ENCODE results near the gene TPX2. TPM values are rescaled to one million over a fixed set of nuclear protein-coding genes. Genes with fewer than 3 reads are reported as not detected.
A peak's percentile ranks its signal among the peaks of the same experiment; 100 is the strongest.
"Not testable (repeated sequence)": the region's sequence is repeated elsewhere in the genome, so short reads cannot be mapped to it uniquely, and the experiment has no call there.

The TPX2 gene
- total and polyA plus RNA-seq, 2 donors = 0.84 to 22.7 TPM

DNA sequence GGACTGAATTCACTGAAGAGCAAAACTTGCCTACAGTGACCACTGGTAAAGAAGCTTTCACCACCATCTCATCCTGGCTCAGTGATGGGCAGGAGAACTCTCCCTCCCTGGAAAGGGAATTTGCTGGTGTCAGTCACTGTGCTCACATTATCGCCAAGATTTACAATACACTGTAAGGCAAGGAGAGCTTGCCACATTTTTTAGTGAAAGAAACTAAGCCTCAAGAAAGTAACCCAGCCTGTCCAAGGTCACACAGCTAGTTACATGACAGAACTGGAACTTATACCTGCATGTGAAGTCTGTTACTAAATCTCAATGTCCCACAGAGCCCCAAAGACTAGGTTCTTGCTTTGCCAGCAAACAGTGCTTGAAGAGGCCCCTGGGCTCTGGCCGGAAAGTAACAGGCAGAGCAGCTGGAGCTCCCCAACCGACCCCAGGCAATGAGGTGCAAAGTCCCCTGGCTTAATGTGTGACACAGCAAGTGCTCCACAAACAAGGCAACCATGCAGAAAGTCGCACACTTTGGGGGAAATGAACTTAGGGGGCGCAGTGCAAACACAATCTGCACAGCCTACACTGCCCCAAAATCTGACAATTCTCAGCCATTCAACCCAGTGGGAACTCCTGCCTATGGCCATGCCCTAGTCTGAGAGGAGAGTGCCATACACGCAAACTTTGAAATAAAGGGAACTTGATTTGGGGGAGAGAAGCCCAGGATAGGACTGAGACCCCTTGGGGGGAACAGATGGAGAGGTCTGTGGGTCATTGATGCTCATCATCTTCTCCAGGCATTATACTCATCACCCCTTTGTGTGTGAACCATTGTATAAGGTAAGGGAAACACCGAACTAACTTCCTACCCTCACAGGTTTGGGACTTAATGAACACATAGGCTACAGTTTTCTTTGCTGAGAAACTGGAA is 18.3 kb upstream of the TPX2 start:
- H3K27ac ChIP-seq (ENCODE audit: low read depth) = peak overlapping the region; percentile 34
- H3K36me3 ChIP-seq (ENCODE audit: insufficient read depth) = no peaks in the 10 kb centered on the region
- 41% methylated on average over 7 of the region's 7 CpGs for WGBS
- H3K4me3 ChIP-seq (ENCODE audit: low read depth, low read length) = peak overlapping the region; percentile 69
- no peak for DNase-seq (ENCODE audit: extremely low spot score)
- peaks cover 1% of the 10 kb centered on the region for H3K4me1 ChIP-seq (ENCODE audit: insufficient read depth)

GRCh38 chr20:31721408-31722256 is 17.5 kb upstream of the TPX2 start:
- H3K27ac ChIP-seq (ENCODE audit: low read depth) = peak overlapping the region; percentile 55
- no peak for DNase-seq (ENCODE audit: extremely low spot score)
- peaks cover 1% of the 10 kb centered on the region for H3K4me1 ChIP-seq (ENCODE audit: insufficient read depth)
- WGBS = 72% methylated on average over 22 of the region's 22 CpGs
- H3K36me3 ChIP-seq (ENCODE audit: insufficient read depth) = no peaks in the 10 kb centered on the region
- H3K4me3 ChIP-seq (ENCODE audit: low read depth, low read length) = peak overlapping the region; percentile 69

DNA sequence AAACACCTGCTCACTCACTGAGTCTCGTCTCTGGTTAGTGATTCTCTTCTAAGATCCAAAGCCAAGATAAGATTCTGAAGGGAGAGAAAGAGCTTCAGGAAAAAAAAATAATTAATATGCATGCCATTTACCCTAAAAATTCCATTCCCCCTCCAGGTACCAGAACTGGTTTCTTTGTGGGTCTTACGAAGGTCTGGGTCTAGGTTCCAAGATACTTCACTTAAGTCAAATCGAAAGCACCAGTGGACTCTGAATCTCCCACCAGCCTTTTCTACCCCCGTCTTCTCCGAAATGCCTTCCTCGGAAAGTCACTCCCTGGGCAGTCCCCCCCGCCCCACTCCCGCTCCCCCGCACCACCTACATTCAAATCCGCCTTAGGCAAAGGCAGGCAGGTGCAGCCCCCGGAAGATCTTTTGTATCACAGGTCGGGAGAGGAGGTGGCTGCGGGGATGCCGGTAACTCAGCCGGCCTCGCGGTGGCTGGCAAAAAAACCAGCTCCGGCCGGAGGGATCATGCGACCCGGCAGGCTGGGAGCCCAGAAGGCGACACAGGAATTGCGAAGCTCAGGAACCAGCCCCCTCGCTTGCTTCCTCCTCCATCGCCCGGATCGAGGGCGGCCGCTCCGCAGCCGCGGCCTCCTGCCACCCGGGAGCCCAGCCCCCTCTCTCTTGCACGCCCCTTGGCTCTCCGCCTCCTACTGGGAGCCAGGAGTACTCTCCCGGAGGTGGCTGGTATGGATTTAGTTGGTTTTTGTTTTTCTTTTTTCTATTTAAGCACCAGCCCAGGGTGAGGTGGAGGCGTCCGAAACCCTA is 16.6 kb upstream of the TPX2 start, which contains the start of gene BCL2L1:
BCL2L1 (minus strand) TSS at position 612 of the 812 bp plus-strand sequence. CDS start 650 bp downstream, outside the sequence.
- under 1% methylated on average over 38 of the region's 38 CpGs for WGBS
- peaks cover 1% of the 10 kb centered on the region for H3K4me1 ChIP-seq (ENCODE audit: insufficient read depth)
- peak within 1 kb of the TSS; percentile 97 for H3K27ac ChIP-seq (ENCODE audit: low read depth)
- DNase-seq (ENCODE audit: extremely low spot score) = no peak
- H3K36me3 ChIP-seq (ENCODE audit: insufficient read depth) = no peaks in the 10 kb centered on the region
- H3K4me3 ChIP-seq (ENCODE audit: low read depth, low read length) = peak within 1 kb of the TSS; percentile 69

DNA sequence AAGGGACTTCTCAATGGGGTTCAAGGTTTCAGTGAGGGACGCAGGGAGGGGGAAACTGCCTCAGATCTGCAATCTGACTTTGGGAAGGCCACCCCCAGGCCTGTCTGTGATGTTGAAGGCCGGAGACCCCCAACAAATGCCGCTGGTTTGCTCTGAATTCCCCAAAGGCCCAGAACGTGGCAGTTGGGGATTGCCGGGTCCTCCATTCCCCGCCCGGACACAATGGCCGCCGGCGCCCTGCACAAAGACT is 16.1 kb upstream of the TPX2 start:
- H3K27ac ChIP-seq (ENCODE audit: low read depth) = peak overlapping the region; percentile 97
- H3K4me3 ChIP-seq (ENCODE audit: low read depth, low read length) = peak overlapping the region; percentile 69
- H3K4me1 ChIP-seq (ENCODE audit: insufficient read depth) = no peaks in the 10 kb centered on the region
- DNase-seq (ENCODE audit: extremely low spot score) = no peak
- WGBS = under 1% methylated on average over 10 of the region's 10 CpGs
- H3K36me3 ChIP-seq (ENCODE audit: insufficient read depth) = no peaks in the 10 kb centered on the region

DNA sequence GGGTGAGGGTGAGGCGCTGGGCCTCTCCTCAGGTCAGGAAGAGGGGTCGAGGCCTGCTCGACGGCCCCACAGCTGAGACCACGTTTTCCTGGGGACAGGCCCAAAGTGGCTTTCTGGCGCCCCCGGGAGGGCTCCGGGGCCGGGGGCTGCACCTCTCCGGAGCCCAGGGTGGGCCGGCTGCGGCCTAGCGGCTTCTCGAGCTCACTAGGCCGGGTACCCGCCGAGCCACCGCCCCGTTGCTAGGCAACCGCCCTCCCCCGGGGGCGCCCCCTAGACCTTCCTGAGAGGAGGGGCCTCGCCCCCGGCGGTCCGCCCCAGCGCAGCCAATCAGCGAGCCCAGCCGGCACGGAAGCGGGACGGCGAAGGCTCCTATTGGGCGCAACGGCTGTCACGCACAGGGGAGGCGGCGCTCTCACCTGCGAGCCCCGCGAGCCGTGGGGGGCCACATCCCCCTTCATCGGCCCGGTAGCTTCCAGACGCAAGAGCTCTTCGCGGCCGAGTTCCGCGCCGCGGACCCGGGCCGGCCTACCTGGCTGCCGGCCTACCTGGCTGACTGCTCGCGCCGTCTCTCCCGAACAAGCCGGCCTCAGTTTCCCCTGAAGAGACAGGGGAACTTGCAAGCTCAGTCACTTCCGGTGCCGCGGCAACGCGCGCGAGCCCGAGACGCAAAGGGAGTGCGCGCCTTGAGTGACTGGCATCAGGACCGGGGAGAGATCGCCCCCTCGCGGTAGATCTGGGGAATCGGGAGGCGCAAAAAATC is 15.6 kb upstream of the TPX2 start:
- Histone ChIP-seq H3K27ac (ENCODE audit: low read depth) (peak overlapping the region; percentile 97), H3K36me3 (ENCODE audit: insufficient read depth) (no peaks in the 10 kb centered on the region), H3K4me3 (ENCODE audit: low read depth, low read length) (peak overlapping the region; percentile 69), H3K4me1 (ENCODE audit: insufficient read depth) (no peaks in the 10 kb centered on the region)
- WGBS = under 1% methylated on average over 77 of the region's 77 CpGs
- peak; percentile 94 for DNase-seq (ENCODE audit: extremely low spot score)

GRCh38 chr20:31731321-31731717 is 7.8 kb upstream of the TPX2 start:
- H3K36me3 ChIP-seq (ENCODE audit: insufficient read depth) = no peaks in the 10 kb centered on the region
- H3K4me1 ChIP-seq (ENCODE audit: insufficient read depth) = no peaks in the 10 kb centered on the region
- no peak overlapping the region for H3K27ac ChIP-seq (ENCODE audit: low read depth)
- no peak for DNase-seq (ENCODE audit: extremely low spot score)
- no peak overlapping the region for H3K4me3 ChIP-seq (ENCODE audit: low read depth, low read length)
- WGBS = 84% methylated on average over 6 of the region's 6 CpGs

DNA sequence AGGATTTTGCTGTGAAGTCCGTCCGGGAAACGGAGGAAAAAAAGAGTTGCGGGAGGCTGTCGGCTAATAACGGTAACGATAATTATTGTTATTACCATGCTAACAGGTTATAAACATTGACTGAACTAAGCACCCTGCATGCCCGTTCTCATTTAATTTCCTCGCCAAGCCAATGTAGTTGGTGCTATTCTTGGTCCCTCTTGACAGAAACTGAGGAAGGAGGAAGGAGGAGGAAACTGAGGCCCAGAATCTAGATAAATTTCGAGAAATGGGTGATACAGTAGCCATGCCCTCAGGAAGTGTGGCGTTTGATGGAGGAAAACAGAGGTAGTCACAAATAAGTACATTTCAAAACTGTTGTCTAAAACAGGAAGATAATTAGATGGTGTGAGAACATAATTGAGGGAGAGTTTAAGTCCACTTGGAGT is 474 bp downstream of the TPX2 start:
- under 1% methylated on average over 11 of the region's 11 CpGs for WGBS
- H3K4me3 ChIP-seq (ENCODE audit: low read depth, low read length) = peak overlapping the region; percentile 40
- H3K27ac ChIP-seq (ENCODE audit: low read depth) = no peak overlapping the region
- no peak for DNase-seq (ENCODE audit: extremely low spot score)
- no peaks in the 10 kb centered on the region for H3K4me1 ChIP-seq (ENCODE audit: insufficient read depth)
- H3K36me3 ChIP-seq (ENCODE audit: insufficient read depth) = no peaks in the 10 kb centered on the region

DNA sequence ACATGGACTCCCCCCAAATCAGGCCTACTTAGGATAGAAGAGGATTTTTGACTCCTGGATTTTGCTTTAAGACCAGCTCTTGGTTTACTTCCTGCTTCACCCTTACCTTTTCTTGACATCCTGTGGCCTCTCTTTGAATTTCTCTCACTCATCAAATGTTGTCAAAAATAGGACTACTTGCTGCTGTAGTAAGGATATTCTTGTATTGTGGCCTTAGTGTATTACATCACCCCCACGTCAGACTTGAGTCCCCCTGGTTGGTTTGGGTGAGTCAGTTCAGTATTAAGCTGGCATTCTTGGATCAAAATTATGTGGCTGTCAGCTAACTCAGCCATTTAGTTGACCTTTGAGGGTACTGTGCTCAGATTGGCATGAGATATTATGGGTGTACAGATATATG is 1.1 kb downstream of the TPX2 start:
- no peak for DNase-seq (ENCODE audit: extremely low spot score)
- WGBS = 8% methylated on average over 1 of the region's 1 CpG
- no peaks in the 10 kb centered on the region for H3K4me1 ChIP-seq (ENCODE audit: insufficient read depth)
- H3K4me3 ChIP-seq (ENCODE audit: low read depth, low read length) = no peak overlapping the region
- H3K27ac ChIP-seq (ENCODE audit: low read depth) = no peak overlapping the region
- no peaks in the 10 kb centered on the region for H3K36me3 ChIP-seq (ENCODE audit: insufficient read depth)

- Histone ChIP-seq H3K36me3 (ENCODE audit: insufficient read depth) (no peaks in the 10 kb centered on the region), H3K27ac (ENCODE audit: low read depth) (no peak overlapping the region), H3K4me1 (ENCODE audit: insufficient read depth) (no peaks in the 10 kb centered on the region), H3K4me3 (ENCODE audit: low read depth, low read length) (no peak overlapping the region)
- WGBS = 61% methylated on average over 1 of the region's 1 CpG
- DNase-seq (ENCODE audit: extremely low spot score) = no peak
These were observed 1.7 kb downstream of the TPX2 start for GRCh38 chr20:31740656-31741323.

DNA sequence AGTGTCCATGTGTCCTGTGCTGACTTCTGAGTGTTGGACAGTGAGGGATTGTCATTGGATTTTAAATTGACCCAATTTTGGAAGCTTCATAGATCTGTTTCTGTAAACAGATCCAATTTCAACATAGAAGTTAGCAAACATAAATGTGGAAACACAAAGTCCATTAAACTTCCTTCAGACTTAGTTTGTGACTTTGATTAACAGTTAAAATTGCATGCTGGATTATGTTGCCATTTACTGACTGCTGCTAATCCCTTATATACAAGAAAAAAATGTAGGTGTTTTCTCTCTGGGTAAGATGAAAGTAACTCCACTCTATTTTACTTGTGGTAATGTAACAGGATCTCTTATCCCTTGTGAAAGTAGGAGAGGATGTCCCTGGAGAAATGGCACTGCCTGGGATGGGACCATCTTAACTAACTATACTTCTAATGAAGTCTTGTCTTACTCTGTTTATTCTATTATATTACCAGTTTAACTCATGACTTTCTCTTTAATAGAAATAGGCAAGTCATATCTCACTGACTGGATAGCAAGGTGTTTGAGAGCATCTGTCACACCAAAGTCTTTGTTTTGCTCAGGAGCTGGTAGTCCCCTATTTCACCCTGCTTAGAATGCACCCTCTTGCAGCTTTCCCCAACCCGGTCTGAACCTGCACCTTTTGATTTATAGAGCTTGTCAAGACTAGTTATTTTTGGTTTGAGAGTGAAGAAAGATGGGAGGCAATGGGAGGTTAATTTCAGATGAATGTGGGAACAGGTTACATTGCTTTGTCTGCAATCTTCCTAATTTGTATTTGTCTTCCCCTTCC is 7.2 kb downstream of the TPX2 start:
- DNase-seq (ENCODE audit: extremely low spot score) = no peak
- H3K4me1 ChIP-seq (ENCODE audit: insufficient read depth) = no peaks in the 10 kb centered on the region

GRCh38 chr20:31747028-31747427 is 7.9 kb downstream of the TPX2 start:
- H3K36me3 ChIP-seq (ENCODE audit: insufficient read depth); DNase-seq (ENCODE audit: extremely low spot score); H3K4me1 ChIP-seq (ENCODE audit: insufficient read depth); H3K27ac ChIP-seq (ENCODE audit: low read depth); H3K4me3 ChIP-seq (ENCODE audit: low read depth, low read length): not testable (repeated sequence)
- 90% methylated on average over 14 of the region's 14 CpGs for WGBS

More for the DNA sequence above, 7.2 kb downstream of the TPX2 start:
- 34% methylated on average over 1 of the region's 1 CpG for WGBS
- no peak overlapping the region for H3K4me3 ChIP-seq (ENCODE audit: low read depth, low read length)
- H3K27ac ChIP-seq (ENCODE audit: low read depth) = no peak overlapping the region
- no peaks in the 10 kb centered on the region for H3K36me3 ChIP-seq (ENCODE audit: insufficient read depth)

GRCh38 chr20:31747640-31748039 is 8.6 kb downstream of the TPX2 start:
- 59% methylated on average over 5 of the region's 5 CpGs for whole genome bisulfite sequencing

More at GRCh38 chr20:31747640-31748039, 8.6 kb downstream of the TPX2 start:
- no peak overlapping the region for H3K27ac ChIP-seq (ENCODE audit: low read depth)
- H3K4me1 ChIP-seq (ENCODE audit: insufficient read depth) = no peaks in the 10 kb centered on the region
- DNase-seq (ENCODE audit: extremely low spot score) = peak; percentile 2
- no peak overlapping the region for H3K4me3 ChIP-seq (ENCODE audit: low read depth, low read length)
- H3K36me3 ChIP-seq (ENCODE audit: insufficient read depth) = no peaks in the 10 kb centered on the region
